NCI-H526 (cell line): ENCODE measurements around the gene SBNO1.
A peak's percentile ranks its signal among the peaks of the same experiment; 100 is the strongest.
"Not testable (repeated sequence)": the region's sequence is repeated elsewhere in the genome, so short reads cannot be mapped to it uniquely, and the experiment has no call there.

Source experiments
- DNase-seq, 2 experiments: peaks; one replicate each; lab custom pipeline; 2025; lab: John Stamatoyannopoulos, UW

The SBNO1 gene

GRCh38 chr12:123346946-123347345 is 17.7 kb downstream of the SBNO1 start:
- no peak for DNase-seq

- DNase-seq, result no peak
Observed at GRCh38 chr12:123344086-123344485, 20.6 kb downstream of the SBNO1 start.

- no peak for DNase-seq
Observed at GRCh38 chr12:123337070-123337469, 27.6 kb downstream of the SBNO1 start.

- DNase-seq, result no peak
Observed at GRCh38 chr12:123336530-123336929, 28.1 kb downstream of the SBNO1 start.

GRCh38 chr12:123335490-123335889 is 29.2 kb downstream of the SBNO1 start:
- no peak for DNase-seq

- DNase-seq, result no peak
Observed at GRCh38 chr12:123329799-123330198, 34.8 kb downstream of the SBNO1 start.

GRCh38 chr12:123319826-123320225 is 44.8 kb downstream of the SBNO1 start:
- DNase-seq, result no peak

GRCh38 chr12:123319273-123319672 is 45.4 kb downstream of the SBNO1 start:
- no peak for DNase-seq

- DNase-seq, result not testable (repeated sequence)
Observed at GRCh38 chr12:123313046-123313445, 51.6 kb downstream of the SBNO1 start.

- DNase-seq, result no peak
Observed at GRCh38 chr12:123306200-123306599, 58.4 kb downstream of the SBNO1 start.

GRCh38 chr12:123305136-123305535 is 59.5 kb downstream of the SBNO1 start:
- no peak for DNase-seq

- DNase-seq, result no peak
Observed at GRCh38 chr12:123293178-123293760, 71.4 kb downstream of the SBNO1 start.

GRCh38 chr12:123289911-123290310 is 74.7 kb downstream of the SBNO1 start:
- DNase-seq, result no peak

GRCh38 chr12:123288751-123289346 is 75.8 kb downstream of the SBNO1 start:
- no peak for DNase-seq

- DNase-seq, result peak; percentile 92 to 94
Observed at GRCh38 chr12:123286652-123287373, 77.8 kb downstream of the SBNO1 start.

- no peak for DNase-seq
Observed at GRCh38 chr12:123284669-123285068, 80.0 kb downstream of the SBNO1 start.

GRCh38 chr12:123283461-123283860 is 81.2 kb downstream of the SBNO1 start:
- no peak for DNase-seq

GRCh38 chr12:123282111-123282510 is 82.5 kb downstream of the SBNO1 start:
- DNase-seq, result no peak

- DNase-seq, result no peak
Observed at GRCh38 chr12:123280971-123281370, 83.7 kb downstream of the SBNO1 start.

GRCh38 chr12:123278101-123278627 is 86.5 kb downstream of the SBNO1 start:
- no peak for DNase-seq

GRCh38 chr12:123273166-123273565 is 91.5 kb downstream of the SBNO1 start:
- DNase-seq, result no peak

- DNase-seq, result peak in 1 of 2 experiments; percentile 81
Observed at GRCh38 chr12:123271001-123271668, 93.5 kb downstream of the SBNO1 start.
